Heart left ventricle (tissue), 16 donors: ENCODE measurements around the gene AQP6. TPM values are rescaled to one million over a fixed set of nuclear protein-coding genes. Genes with fewer than 3 reads are reported as not detected.

Experiments used
- ATAC-seq, 4 donors: fragments of 200-7000 bp; cut with Tn5 transposase; one replicate each; pipeline ENCODE4 v1.9.1; 2020 to 2022; ENCODE audit warnings: moderate library complexity in 4 of 4, mild to moderate bottlenecking in 3 of 4, moderate number of reproducible peaks in 1 of 4
- DNase-seq, 5 donors: peaks; one replicate each; pipeline ENCODE4 v3.0.0-alpha.2; 2020
- H3K27ac ChIP-seq, 12 donors: fragments of 200-600 bp; sonication (generic) in 4 of 12; one replicate each; pipeline versions ENCODE4 v1.5.0 to v1.8.0; 2016 to 2022; ENCODE audit warnings: mild to moderate bottlenecking in 2 of 12
- H3K27me3 ChIP-seq, 9 donors: fragments of 200-600 bp; sonication (generic) in 2 of 9; one replicate each; pipeline versions ENCODE4 v1.5.1 to v1.8.0; 2016 to 2022; ENCODE audit warnings: mild to moderate bottlenecking in 3 of 9
- H3K36me3 ChIP-seq, 9 donors: fragments of 200-600 bp; sonication (generic) in 2 of 9; one replicate each; pipeline versions ENCODE4 v1.5.0 to v1.8.0; 2018 to 2022; ENCODE audit warnings: mild to moderate bottlenecking in 2 of 9
- H3K4me1 ChIP-seq, 12 donors: fragments of 200-600 bp; sonication (generic) in 4 of 12; one replicate each; pipeline versions ENCODE4 v1.5.0 to v1.8.0; 2016 to 2022; ENCODE audit warnings: mild to moderate bottlenecking in 3 of 12
- H3K4me3 ChIP-seq, 12 donors: fragments of 200-600 bp; sonication (generic) in 4 of 12; one replicate each; pipeline versions ENCODE4 v1.5.0 to v1.8.0; 2017 to 2022; ENCODE audit warnings: mild to moderate bottlenecking in 9 of 12, moderate library complexity in 4 of 12
- H3K9me3 ChIP-seq, 12 donors: fragments of 200-600 bp; sonication (generic) in 4 of 12; one replicate each; pipeline versions ENCODE4 v1.5.0 to v1.8.0; 2016 to 2022; ENCODE audit warnings: mild to moderate bottlenecking in 1 of 12
- POLR2A ChIP-seq, 2 donors: fragments of 450-650 bp; IDR thresholded peaks; one replicate each; pipeline ENCODE4 v1.6.1; 2017; ENCODE audit warnings: antibody characterized with exemption in 2 of 2, mild to moderate bottlenecking in 2 of 2, moderate library complexity in 2 of 2
- WGBS, 4 donors: extraction: QIAGEN DNeasy Blood & Tissue Kit in 2 of 4; methylation state at CpG; one replicate each; pipeline versions ENCODE4 v1.1.5 to v1.1.7; 2013 to 2018; 5-methylcytosine and 5-hydroxymethylcytosine counted together
- intact Hi-C, 10 donors: fragments of 100-400 bp; cut with DNase I; formaldehyde crosslinking; loops; one replicate each; pipeline versions ENCODE4 v1.11.1 to v1.14.2; 2022
- polyA plus RNA-seq, 2 donors: library from polyadenylated mRNA; stranded (reverse); fragments of 200-250 nt; gene quantifications; one replicate each; pipeline ENCODE4 v1.2.3, GENCODE V29; 2013
- total RNA-seq, 9 donors: library from RNA; depleted of rRNA in 2 of 9; stranded (reverse); fragments of >200 nt in 2 of 9; fragmentation: NEBNext Ultra II Directional in 3 of 9; extraction: Animal tissue kit (Norgen Biotek cat#: 25700) in 3 of 9; gene quantifications; one replicate each; pipeline versions ENCODE4 v1.1.0 to v1.2.4, GENCODE V29; 2016 to 2023
- TF ChIP-seq, protein P1 (sequence below), 12 donors: fragments of 200-600 bp; sonication (generic) in 4 of 12; IDR thresholded peaks; one replicate each; pipeline versions ENCODE4 v1.5.0 to v1.8.0; 2018 to 2022; ENCODE audit warnings: antibody characterized with exemption in 12 of 12, mild to moderate bottlenecking in 5 of 12
- donor health status: ischemic (EF 13 %, LVEDD 7.1; RV severe dilation, severe dysfunction).
- donor health status: healthy with polysubstance abuse.
- donor health status: DM: no; HTN: yes; CAD: no.
- donor health status: DM: no; HTN: no; CAD: no.
- donor health status: ischemic (EF 25% LVEDD 6.9; RV normal size, moderate dysfunction).
- donor health status: ischemic (EF 25% LVEDD 5.7; RV mildly dilated, moderate dysfunction).
- donor health status: healthy.
- donor health status: DM: yes; HTN: yes; CAD: no.
- donor health status: ischemic (EF 35%, LVEDD 5.7; RV mildly dilated, moderate dysfunction).
- donor health status: nonischemic (EF 11% LVEDD 7.7; RV severe dilation, severe dysfunction).
- donor health status: DM: yes; HTN: yes; CAD: no.
- donor health status: PGD.
- donor health status: ischemic (EF 29% LVEDD 5.4; RV normal size, mild dysfunction).
- donor health status: nonischemic (EF 23%, LVEDD 6.1; RV moderate dilation, normal function).

Gene AQP6
- total and polyA plus RNA-seq, 11 donors: 0.04 TPM; not detected in 9

DNA sequence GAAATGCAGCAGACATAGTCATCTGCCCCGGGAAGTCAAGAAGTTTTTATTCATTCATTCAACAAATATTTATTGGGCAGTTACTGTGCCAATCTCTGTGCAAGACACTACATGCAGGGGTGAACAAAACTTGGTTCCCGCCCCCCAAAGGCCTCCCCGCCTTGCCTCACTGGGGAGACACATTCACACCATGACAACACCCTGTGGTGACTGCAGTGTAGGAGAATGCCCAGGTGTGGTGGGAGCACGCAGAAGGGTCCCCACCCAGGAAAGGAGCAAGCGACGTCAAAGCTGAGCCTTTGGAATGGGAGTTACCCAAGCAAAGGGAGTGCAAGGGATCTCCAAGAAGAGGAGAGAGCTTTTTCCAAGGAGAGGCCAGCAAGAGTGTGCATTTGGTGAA is 1.6 kb upstream of the AQP6 start:
- WGBS, 4 donors: 79 to 87% (median 84%) methylated on average over 6 of the region's 6 CpGs
- DNase-seq: no peak
- H3K4me3 ChIP-seq: no peak overlapping the region
- peaks cover 0 to 29% (median 15%) of the 10 kb centered on the region in 12 donors for H3K4me1 ChIP-seq
- intact Hi-C loops: loop anchor here in 1 of 10 donors (5.0 kb wide), 1 partner anchor 86 kb away; the partner anchor contains the start of gene ASIC1
- ATAC-seq: no peak
- no peak overlapping the region for H3K27ac ChIP-seq
- no peaks in the 10 kb centered on the region for H3K9me3 ChIP-seq
- TF ChIP-seq POLR2A (IDR thresholded peaks at IDR 0.05): no peak
- TF ChIP-seq, protein P1, sequence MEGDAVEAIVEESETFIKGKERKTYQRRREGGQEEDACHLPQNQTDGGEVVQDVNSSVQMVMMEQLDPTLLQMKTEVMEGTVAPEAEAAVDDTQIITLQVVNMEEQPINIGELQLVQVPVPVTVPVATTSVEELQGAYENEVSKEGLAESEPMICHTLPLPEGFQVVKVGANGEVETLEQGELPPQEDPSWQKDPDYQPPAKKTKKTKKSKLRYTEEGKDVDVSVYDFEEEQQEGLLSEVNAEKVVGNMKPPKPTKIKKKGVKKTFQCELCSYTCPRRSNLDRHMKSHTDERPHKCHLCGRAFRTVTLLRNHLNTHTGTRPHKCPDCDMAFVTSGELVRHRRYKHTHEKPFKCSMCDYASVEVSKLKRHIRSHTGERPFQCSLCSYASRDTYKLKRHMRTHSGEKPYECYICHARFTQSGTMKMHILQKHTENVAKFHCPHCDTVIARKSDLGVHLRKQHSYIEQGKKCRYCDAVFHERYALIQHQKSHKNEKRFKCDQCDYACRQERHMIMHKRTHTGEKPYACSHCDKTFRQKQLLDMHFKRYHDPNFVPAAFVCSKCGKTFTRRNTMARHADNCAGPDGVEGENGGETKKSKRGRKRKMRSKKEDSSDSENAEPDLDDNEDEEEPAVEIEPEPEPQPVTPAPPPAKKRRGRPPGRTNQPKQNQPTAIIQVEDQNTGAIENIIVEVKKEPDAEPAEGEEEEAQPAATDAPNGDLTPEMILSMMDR (IDR thresholded peaks at IDR 0.05): no peak
- H3K36me3 ChIP-seq: no peaks in the 10 kb centered on the region
- peaks cover 0 to 29% (median 7%) of the 10 kb centered on the region in 9 donors for H3K27me3 ChIP-seq

DNA sequence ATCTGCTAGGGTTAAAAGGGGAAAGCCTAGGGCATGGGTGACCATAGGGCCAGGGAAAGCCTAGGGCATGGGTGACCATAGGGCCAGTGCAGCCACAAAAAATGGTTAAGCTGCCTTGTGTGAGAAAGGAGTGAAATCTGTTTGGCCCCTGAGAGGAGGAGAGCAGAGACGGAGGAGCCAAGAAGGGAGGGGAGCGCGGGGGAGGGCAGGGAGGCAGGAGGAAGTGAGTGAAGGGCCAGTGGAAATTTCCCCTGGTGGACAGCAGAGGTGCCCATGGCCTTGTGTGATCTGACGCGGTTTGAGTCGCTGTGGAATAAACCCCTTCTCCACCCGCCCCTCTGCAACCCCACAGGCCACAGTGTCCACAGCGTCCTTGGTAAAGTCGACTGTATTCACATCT is 618 bp upstream of the AQP6 start:
- Histone ChIP-seq H3K36me3 (no peaks in the 10 kb centered on the region), H3K4me3 (no peak overlapping the region), H3K27me3 (peaks cover 0 to 28% (median 7%) of the 10 kb centered on the region in 9 donors), H3K4me1 (peaks cover 0 to 31% (median 13%) of the 10 kb centered on the region in 12 donors), H3K27ac (no peak overlapping the region), H3K9me3 (no peaks in the 10 kb centered on the region)
- 67 to 85% (median 80%) methylated on average over 9 of the region's 9 CpGs for WGBS, 4 donors
- TF ChIP-seq, protein P1 (IDR thresholded peaks at IDR 0.05): no peak
- no peak for TF ChIP-seq POLR2A (IDR thresholded peaks at IDR 0.05)
- no peak for ATAC-seq
- DNase-seq: no peak
- intact Hi-C loops: loop anchor here in 1 of 10 donors (5.0 kb wide), 1 partner anchor 85 kb away; the partner anchor contains the start of gene ASIC1

DNA sequence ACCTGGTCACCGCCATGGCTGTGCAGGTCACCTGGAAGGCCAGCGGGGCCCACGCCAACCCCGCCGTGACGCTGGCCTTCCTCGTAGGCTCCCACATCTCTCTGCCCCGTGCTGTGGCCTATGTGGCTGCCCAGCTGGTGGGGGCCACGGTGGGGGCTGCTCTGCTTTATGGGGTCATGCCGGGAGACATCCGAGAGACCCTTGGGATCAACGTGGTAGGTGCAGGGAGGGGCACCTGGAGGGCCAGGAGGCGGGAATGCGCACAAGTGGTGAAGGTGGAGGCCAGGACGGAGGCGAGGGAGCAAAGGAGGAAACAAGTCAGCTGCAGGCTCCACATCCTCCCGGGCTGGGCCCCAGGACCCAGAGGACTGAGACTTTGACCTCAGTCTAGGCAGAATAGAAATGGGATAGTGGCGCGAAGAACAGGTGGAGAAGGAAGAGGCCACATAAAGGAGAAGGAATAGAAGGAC is 649 bp downstream of the AQP6 start:
- H3K4me1 ChIP-seq: peaks cover 0 to 23% (median 7%) of the 10 kb centered on the region in 12 donors
- intact Hi-C loops: loop anchor here in 1 of 10 donors (5.0 kb wide), 1 partner anchor 84 kb away; the partner anchor contains the start of gene ASIC1

DNA sequence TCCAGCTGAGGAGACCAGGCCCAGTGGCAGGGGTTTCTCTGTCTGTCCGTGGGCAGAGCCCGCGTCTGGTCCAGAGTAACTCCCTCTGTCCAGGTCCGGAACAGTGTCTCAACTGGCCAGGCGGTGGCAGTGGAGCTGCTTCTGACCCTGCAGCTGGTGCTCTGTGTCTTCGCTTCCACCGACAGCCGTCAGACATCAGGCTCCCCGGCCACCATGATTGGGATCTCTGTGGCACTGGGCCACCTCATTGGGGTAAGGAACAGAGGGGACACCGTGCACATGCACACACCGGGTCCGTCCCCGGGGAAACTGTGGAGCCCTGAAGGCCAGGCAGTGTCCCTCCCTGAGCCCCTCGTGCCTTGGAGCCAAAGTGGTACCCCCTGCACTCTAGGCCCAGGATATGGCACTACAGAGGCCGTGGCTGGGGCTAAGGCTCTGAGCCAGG is 1.5 kb downstream of the AQP6 start:
- peak; percentile 81 to 93 (median 88) for ATAC-seq
- peak; percentile 70 to 81 (median 79) for DNase-seq
- Histone ChIP-seq H3K4me3 (no peak overlapping the region), H3K27ac (peak overlapping the region in 1 of 12 donors; percentile 75), H3K36me3 (no peaks in the 10 kb centered on the region), H3K9me3 (no peaks in the 10 kb centered on the region), H3K27me3 (peaks cover 0 to 20% (median under 1%) of the 10 kb centered on the region in 9 donors), H3K4me1 (peaks cover 0 to 23% (median 7%) of the 10 kb centered on the region in 12 donors)
- 24 to 28% (median 27%) methylated on average over 13 to 15 of the region's 15 CpGs for WGBS, 4 donors
- TF ChIP-seq POLR2A (IDR thresholded peaks at IDR 0.05): no peak
- TF ChIP-seq, protein P1 (IDR thresholded peaks at IDR 0.05): peak; percentile 37 to 69 (median 52)
- intact Hi-C loops: loop anchor here in 2 of 10 donors (2.0 to 5.0 kb wide), 2 partner anchors 83 kb away; partner anchors contain the start of gene ASIC1 (in 2 of the 2)

More for the DNA sequence above, 649 bp downstream of the AQP6 start:
- TF ChIP-seq, protein P1 (IDR thresholded peaks at IDR 0.05): no peak
- no peak for TF ChIP-seq POLR2A (IDR thresholded peaks at IDR 0.05)
- DNase-seq (no peak), ATAC-seq (no peak)
- Histone ChIP-seq H3K27me3 (peaks cover 0 to 20% (median 5%) of the 10 kb centered on the region in 9 donors), H3K36me3 (no peaks in the 10 kb centered on the region), H3K4me3 (no peak overlapping the region), H3K9me3 (no peaks in the 10 kb centered on the region), H3K27ac (no peak overlapping the region)
- WGBS, 4 donors: 83 to 88% (median 85%) methylated on average over 17 to 19 of the region's 19 CpGs
